Daoy (cell line): ENCODE results near the gene RGPD5. TPM values are rescaled to one million over a fixed set of nuclear protein-coding genes. Genes with fewer than 3 reads are reported as not detected.
"Not testable (repeated sequence)": the region's sequence is repeated elsewhere in the genome, so short reads cannot be mapped to it uniquely, and the experiment has no call there.

Experiments used
- DNase-seq: peaks from one replicate; pipeline ENCODE4 v3.0.0-alpha.2; 2015; ENCODE audit warnings: low read depth
- total RNA-seq: library from RNA; depleted of rRNA; stranded (reverse); fragments of >200 nt; shearing (Covaris generic); gene quantifications from 2 replicates; pipeline ENCODE4 v1.2.3, GENCODE V29; 2014; rRNA removed

RGPD5 gene
- total RNA-seq, 1 experiment from 2014 or later = 5.7 TPM

GRCh38 chr2:109893736-109894135 is 99.6 kb downstream of the RGPD5 start:
- DNase-seq = not testable (repeated sequence)

- DNase-seq = not testable (repeated sequence)
Measured at GRCh38 chr2:109894141-109894540, 100.0 kb downstream of the RGPD5 start.

- not testable (repeated sequence) for DNase-seq
Measured at GRCh38 chr2:109895090-109895869, 101.2 kb downstream of the RGPD5 start.

GRCh38 chr2:109896212-109896611 is 102.1 kb downstream of the RGPD5 start:
- DNase-seq = not testable (repeated sequence)

- DNase-seq = not testable (repeated sequence)
Measured at GRCh38 chr2:109897769-109898461, 103.8 kb downstream of the RGPD5 start.

GRCh38 chr2:109898462-109899336 is 104.6 kb downstream of the RGPD5 start, which contains the start of gene LIMS3:
Gene LIMS3, plus strand, starts transcription at chr2:109898688. Its CDS starts 41 bp downstream, at chr2:109898729.
- DNase-seq = not testable (repeated sequence)

GRCh38 chr2:109905796-109906195 is 111.7 kb downstream of the RGPD5 start:
- DNase-seq = not testable (repeated sequence)

Other genes starting within 250 kb of the RGPD5 start
- 42.9 and 56.0 TPM in 2 replicates for gene SEPTIN10, start 180.3 kb upstream of the RGPD5 start, total RNA-seq
- gene SOWAHC, start 179.9 kb upstream of the RGPD5 start, total RNA-seq = 7.1 and 9.0 TPM in 2 replicates
- 0.42 and 0.86 TPM in 2 replicates for gene LIMS3, start 104.4 kb downstream of the RGPD5 start, total RNA-seq